ENCODE data around the gene RRP9.

Gene RRP9

DNA sequence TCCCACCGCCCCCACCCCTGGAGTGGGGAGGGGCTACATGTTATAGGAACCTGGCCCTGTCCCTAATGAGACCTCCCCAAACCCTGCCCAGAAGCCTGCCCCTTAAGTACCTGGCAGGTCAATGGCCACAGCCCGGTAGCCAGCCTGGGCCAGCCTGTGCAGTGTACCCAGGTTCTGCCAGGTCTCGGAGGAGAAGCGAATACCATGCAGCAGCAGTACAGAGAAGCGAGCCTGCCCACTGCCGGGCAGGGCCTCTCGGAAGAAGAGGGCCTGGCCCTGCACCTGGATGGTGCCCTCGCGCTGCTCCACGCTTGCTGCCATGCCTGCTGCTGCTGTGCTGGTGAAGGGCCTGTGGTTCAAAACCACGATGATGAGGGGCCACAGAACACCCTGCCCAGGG is 29.6 kb upstream of the RRP9 start:
- no peak for DNase-seq (ENCODE audit: low read depth, low spot score)

DNA sequence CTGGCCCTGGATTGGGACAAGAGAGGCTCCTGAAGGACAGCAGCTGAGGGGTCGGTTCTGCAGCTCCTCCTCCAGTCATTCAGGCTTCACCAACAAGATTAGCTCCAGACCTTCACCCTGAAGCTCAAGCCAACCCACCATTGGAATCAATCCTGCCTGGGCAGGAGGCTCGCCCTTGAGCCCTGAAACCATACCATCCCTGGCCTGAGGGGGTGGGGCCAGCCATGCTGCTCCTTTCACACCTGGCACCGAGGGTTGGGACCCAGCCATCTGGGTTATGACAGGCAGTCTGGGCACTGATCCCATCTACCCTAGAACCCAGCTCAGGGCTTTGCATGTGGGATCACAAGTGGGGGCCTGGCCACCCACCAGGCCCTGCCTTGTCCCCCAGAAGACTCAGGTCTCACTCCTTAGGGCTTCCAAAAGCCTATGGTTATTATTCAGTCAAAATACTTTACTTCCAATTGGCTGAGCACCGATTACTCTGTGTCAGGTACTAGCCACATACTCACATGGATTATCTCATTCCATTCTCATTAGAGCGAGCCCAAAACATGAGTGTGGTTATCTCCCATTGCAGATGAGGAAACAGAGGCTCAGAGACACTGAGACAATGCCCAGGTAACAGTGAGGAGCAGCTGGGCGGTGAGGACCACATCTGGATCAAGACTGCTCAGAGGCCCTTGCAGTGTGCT is 29.0 kb upstream of the RRP9 start:
- DNase-seq (ENCODE audit: low read depth, low spot score): no peak

DNA sequence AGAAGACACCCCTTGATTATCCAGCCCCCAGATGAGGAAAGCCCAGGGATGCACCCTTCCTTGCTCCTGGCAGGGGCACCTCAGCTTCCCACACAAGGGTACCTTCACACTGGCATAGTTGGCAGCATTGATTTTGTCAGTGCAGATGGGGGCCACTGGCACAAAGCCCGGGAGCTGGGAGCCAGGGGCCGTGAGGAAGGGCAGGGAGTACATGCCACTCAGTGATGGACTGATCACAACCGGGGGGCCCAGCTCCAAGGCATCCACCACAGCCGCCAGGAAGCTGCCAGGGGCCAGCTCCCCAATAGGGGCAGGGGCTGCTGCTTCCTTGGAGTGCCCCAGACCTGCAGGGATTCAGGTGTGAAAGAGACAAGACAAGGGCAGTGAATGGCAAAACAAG is 28.1 kb upstream of the RRP9 start:
- no peak for DNase-seq (ENCODE audit: low read depth, low spot score)

- no peak for DNase-seq (ENCODE audit: low read depth, low spot score)
Measured at GRCh38 chr3:51968883-51969678, 27.4 kb upstream of the RRP9 start.

DNA sequence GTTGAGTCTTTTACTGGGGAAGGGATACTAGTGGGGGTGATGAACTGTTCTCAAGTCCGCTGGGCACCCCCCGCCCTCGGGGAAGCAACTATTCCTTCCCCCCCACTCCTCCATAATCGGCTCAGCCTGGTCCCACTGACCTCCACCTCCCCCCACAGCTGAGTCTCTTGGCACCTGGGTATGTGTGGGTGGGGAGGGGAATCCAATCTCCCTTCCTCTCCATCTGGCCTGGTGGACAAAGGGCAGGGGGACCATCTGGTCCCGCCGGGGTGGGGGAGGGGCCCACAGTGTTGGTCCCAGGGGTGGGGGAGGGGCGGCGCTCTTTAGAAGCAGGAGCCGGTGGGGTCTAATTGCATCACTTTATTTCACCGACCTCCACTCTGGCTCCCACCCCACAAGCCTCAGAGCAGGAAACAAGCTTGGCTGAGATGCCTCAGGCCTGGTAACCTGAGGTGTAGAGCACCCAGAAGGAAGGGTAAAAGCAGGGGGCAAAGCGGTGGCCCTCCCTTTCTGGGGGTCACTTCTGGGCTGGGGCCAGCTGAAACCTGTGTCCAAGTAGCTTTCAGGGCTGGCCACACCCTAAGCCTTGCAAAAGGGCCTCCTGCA is 26.6 kb upstream of the RRP9 start:
- DNase-seq (ENCODE audit: low read depth, low spot score): no peak

GRCh38 chr3:51967384-51968169 is 25.9 kb upstream of the RRP9 start, which contains the start of gene PCBP4:
Gene PCBP4, minus strand, starts transcription at chr3:51967454. Its CDS starts 6,214 bp downstream, at chr3:51961240.
- DNase-seq (ENCODE audit: low read depth, low spot score): no peak

GRCh38 chr3:51966922-51967383 is 25.2 kb upstream of the RRP9 start:
- no peak for DNase-seq (ENCODE audit: low read depth, low spot score)

GRCh38 chr3:51966486-51966885 is 24.8 kb upstream of the RRP9 start:
- DNase-seq (ENCODE audit: low read depth, low spot score): no peak

DNA sequence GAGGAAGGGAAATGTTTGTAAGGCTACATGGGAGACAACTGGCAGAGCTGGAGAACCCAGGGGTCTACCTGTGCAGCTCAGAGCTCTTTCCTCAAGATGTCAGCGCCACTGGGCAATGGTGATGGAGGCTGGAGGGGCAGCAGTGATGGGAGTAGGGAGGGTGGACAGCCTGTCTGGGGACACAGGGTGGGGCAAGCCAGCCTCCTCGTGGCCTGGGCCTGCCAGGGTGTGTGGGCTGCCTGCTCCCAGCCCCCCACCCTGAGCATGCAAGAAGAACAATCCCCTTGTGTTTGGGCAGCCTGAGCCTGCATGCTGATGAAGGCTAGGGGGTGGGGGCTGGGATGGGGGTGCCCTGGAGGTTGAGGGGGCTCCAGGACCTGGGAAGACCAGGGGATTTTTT is 24.3 kb upstream of the RRP9 start:
- no peak for DNase-seq (ENCODE audit: low read depth, low spot score)

DNA sequence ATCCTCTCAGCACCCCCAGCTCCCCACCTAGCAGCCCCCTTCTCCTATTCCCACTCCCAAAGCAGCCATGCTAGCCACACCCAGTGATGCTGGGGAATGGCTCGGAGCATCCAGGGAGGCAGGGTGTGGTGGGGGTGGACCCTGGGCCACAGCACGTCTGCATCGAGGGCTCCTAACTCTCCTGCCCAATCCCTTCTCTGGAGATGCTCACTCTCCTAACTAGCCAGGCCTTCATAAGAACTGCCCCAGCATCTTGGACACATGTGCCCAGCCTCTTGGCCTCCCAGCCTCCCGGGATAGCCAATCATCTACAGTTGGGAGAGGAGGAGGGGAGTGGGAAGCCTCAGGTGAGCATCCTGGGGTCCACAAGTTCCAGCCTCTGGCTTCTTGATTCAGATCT is 22.8 kb upstream of the RRP9 start:
- DNase-seq (ENCODE audit: low read depth, low spot score): no peak

DNA sequence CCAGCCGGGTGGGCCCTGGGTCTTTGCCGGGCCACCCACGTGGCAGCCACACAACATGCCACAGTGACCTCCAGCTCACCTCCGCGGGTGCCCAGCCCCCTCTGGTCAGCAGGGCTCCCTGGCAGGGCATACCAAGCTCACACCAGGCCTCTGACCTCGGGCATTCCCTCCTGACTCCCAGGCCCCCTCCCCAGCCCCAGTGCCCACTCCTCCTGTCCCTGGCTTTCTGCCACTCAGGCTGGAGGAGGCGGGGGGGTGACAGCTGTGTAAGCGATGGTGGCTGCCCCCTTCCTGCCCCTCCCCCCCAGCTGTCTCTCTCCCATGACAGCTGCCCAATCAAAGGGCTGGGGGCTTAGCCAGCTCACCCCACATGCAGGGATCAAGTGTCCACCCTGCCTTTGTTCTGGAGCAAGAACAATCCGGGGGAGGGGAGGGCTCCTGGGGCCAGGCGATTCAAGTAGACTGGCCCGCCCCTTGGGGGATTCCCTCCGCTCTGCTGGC is 22.3 kb upstream of the RRP9 start:
- no peak for DNase-seq (ENCODE audit: low read depth, low spot score)

- no peak for DNase-seq (ENCODE audit: low read depth, low spot score)
Measured at GRCh38 chr3:51962854-51963530, 21.3 kb upstream of the RRP9 start.

DNA sequence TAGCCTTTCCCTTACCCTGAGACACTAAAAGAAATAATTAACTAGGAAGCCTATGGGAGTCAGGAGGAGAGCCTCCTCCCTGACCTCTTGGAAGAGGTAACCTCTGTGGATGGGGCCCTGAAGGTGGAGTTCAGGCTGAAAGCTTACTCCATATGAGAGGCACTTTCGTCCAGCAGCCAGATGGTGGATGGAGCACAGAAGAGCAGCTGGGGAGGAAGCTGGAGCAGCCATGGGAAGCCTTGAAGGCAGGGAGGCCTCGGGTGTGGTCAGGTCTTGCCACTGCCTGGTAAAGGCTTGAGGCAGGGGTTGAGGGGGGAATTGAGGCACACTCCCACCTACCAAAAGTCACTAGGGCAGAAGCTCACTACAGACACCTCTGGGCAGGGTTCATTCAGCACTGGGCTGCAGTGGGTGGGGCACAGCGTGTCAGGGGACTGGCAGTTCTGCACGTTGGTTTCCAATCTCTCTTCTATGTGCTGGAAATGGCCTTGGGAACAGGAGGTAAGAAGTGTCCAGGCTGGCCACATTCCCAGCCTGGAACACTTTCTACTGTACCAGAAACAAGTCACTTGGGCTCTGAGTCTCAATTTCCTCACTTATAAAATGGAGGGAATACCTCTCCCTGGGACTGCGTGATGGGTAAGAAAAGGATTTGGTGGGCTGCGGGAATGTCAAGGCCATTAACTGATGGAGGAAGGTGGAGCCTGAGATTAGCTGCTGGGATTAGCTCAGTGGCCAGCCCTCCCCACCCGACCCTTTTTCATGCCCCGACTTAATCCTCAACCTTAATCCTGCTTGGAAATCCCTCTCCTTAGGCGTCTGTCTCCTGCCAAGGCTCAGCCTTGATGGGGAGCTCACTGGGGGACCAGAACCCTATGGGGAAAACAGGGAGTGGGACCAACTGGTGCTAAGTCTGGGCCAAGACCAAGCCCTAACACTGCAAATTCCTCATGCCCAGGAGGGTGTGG is 20.2 kb upstream of the RRP9 start:
- DNase-seq (ENCODE audit: low read depth, low spot score): no peak

DNA sequence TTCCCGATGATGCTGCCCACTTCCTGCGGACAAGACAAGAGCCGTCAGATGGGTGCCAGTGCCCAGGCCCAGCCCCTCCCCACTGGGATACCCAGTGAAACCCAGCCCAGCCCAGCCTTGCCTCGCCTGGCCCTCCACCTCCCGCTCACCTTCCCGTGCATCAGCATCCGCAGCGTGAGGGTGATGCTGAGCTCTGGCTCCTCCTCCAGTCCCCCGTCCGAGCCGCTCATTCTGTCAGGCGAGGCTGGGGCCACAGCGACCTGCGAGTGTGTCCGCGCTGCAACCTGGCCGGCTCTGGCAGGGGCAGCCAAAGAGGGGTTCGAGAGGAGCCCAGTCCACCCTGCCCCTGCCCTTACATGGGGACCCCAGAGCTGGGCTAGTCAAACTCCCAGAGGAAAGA is 19.3 kb upstream of the RRP9 start:
- DNase-seq (ENCODE audit: low read depth, low spot score): no peak

- no peak for DNase-seq (ENCODE audit: low read depth, low spot score)
Measured at GRCh38 chr3:51960386-51960785, 18.7 kb upstream of the RRP9 start.

GRCh38 chr3:51959651-51960050 is 17.9 kb upstream of the RRP9 start:
- DNase-seq (ENCODE audit: low read depth, low spot score): no peak

- no peak for DNase-seq (ENCODE audit: low read depth, low spot score)
Measured at GRCh38 chr3:51958603-51959521, 17.2 kb upstream of the RRP9 start.

GRCh38 chr3:51957520-51958205 is 16.0 kb upstream of the RRP9 start:
- DNase-seq (ENCODE audit: low read depth, low spot score): no peak

Measured in smooth muscle cell of the brain vasculature (primary cell).